NCI-H146 treated with DMSO at 0.1 percent for 48 hours (cell line): ENCODE results near the gene CARD10.

Experiments
- DNase-seq: peaks from one replicate; lab custom pipeline; 2025; ENCODE audit not compliant: unreplicated experiment; lab: John Stamatoyannopoulos, UW

Gene CARD10

DNA sequence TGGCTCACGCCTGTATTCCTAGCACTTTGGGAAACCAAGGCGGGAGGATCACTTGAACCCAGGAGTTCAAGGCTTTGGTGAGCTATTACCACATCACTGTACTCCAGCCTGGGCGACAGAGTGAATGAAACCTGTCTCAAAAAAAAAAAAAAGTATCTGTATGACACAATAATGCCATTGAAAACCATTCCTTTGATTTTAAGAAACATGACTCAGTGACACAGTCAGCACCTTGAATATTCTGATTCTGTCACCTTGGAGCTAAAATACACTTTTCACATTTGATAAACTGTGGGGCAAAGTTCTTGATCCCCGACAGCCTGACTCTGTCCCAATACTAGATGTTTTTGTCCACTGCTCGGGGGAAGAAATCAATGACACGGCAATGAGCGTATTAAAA is 75.2 kb downstream of the CARD10 start:
- no peak for DNase-seq

DNA sequence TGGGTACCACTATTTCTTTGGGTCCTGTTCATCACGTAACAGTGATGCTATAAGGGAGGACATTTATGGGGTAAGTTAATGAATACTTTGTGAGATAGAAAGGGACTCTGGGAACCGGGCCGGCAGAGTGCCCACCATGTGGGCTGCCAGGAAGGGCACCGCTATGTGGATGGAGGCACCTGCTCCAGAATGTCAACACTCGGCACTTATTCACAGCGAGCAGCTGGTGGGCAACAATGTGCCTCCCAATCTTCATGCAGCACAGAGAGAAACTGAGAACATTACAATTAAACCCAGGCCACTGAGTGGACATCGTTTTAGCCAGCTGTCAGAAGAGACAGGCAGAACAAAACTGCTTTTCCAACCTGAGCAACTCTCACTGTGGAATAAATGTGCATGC is 76.1 kb downstream of the CARD10 start:
- no peak for DNase-seq

DNA sequence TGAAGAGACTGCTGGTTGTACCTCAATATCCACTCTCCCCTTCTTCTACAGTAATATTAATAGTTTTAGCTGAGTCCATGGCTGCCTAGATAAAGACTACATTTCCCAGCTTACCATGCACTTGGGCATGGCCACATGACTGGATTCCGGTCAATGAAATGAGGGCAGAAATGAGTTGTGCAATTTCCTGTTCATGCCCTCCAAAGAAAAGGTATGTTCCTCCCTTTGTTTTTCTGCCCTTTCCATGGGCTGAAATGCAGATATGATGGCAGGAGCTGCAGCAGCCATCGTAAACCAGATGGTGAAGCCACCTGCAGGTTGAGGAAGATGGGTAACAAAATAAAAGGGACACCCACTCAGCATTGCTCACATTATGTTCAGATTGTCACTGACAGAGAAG is 76.7 kb downstream of the CARD10 start:
- no peak for DNase-seq

DNA sequence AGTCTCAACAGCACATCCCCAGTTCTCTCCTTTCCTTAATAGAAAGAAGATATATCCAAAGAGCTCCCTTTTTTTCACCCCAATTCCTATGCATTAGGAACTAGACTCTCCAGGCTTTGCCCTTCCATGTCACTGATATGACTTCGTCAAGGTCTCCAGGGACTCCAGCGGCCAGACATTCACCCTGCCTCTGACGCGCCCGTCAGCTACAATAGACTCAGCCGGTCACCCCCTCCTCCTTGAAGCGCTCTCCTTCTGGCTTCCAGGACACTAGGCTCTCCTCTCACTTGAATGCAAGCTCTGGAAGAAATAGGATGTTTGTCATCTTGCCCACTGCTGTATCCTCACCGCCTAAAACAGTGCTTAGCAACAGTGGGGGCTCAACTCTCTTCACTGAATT is 77.1 kb downstream of the CARD10 start:
- DNase-seq, result no peak

DNA sequence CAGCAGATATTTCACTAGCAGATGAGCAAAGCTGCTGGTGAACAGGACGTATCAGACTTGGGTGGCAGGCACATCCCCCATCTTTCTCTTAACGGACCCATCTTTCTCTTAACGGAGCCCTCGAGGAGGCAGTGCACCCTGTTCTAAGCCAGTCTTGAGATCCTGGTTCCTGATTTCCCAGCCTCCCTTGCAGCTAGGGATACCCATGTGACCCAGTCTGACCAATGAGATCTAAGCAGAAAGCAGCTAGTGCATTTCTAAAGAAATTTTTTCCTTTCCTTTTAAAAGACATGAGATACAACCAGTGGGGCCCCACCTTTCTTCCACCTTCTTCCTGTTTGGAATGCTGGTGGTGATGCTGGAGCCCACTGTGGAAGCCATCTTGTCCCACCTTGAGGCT is 78.3 kb downstream of the CARD10 start:
- DNase-seq, result no peak
